GM18870 (cell line): Measurements from ENCODE around the gene CXXC4.
A peak's percentile ranks its signal among the peaks of the same experiment; 100 is the strongest.

Experiments
- ATAC-seq: cut with Tn5 transposase; IDR thresholded peaks from one replicate; pipeline ENCODE4 v1.9.1; 2021; ENCODE audit warnings: moderate library complexity; ENCODE audit not compliant: unreplicated experiment

CXXC4 gene

GRCh38 chr4:104490096-104490769 is 4.5 kb downstream of the CXXC4 start:
- ATAC-seq = peak; percentile 38

- peak; percentile 34 for ATAC-seq
Measured at GRCh38 chr4:104489731-104490095, 5.0 kb downstream of the CXXC4 start.

- no peak for ATAC-seq
Measured at GRCh38 chr4:104488151-104488550, 6.5 kb downstream of the CXXC4 start.

- no peak for ATAC-seq
Measured at GRCh38 chr4:104486716-104487504, 7.8 kb downstream of the CXXC4 start.

GRCh38 chr4:104475652-104476051 is 19.0 kb downstream of the CXXC4 start:
- no peak for ATAC-seq

- ATAC-seq = peak; percentile 45
Measured at GRCh38 chr4:104472766-104473165, 21.9 kb downstream of the CXXC4 start.

- ATAC-seq = no peak
Measured at GRCh38 chr4:104470770-104471169, 23.9 kb downstream of the CXXC4 start.

- ATAC-seq = no peak
Measured at GRCh38 chr4:104469794-104470193, 24.9 kb downstream of the CXXC4 start.

GRCh38 chr4:104465619-104466018 is 29.1 kb downstream of the CXXC4 start:
- no peak for ATAC-seq

GRCh38 chr4:104465201-104465600 is 29.5 kb downstream of the CXXC4 start:
- ATAC-seq = no peak

- no peak for ATAC-seq
Measured at GRCh38 chr4:104462641-104463040, 32.1 kb downstream of the CXXC4 start.

- peak; percentile 69 for ATAC-seq
Measured at GRCh38 chr4:104457308-104457981, 37.2 kb downstream of the CXXC4 start.

- peak; percentile 80 for ATAC-seq
Measured at GRCh38 chr4:104451573-104451972, 43.1 kb downstream of the CXXC4 start.

- ATAC-seq = no peak
Measured at GRCh38 chr4:104449537-104449936, 45.2 kb downstream of the CXXC4 start.

GRCh38 chr4:104447294-104447693 is 47.4 kb downstream of the CXXC4 start:
- ATAC-seq = no peak

- no peak for ATAC-seq
Measured at GRCh38 chr4:104446431-104447278, 48.0 kb downstream of the CXXC4 start.

GRCh38 chr4:104444685-104445084 is 50.0 kb downstream of the CXXC4 start:
- ATAC-seq = no peak

- ATAC-seq = no peak
Measured at GRCh38 chr4:104436542-104436941, 58.2 kb downstream of the CXXC4 start.

- ATAC-seq = no peak
Measured at GRCh38 chr4:104429150-104429741, 65.4 kb downstream of the CXXC4 start.

GRCh38 chr4:104425948-104426347 is 68.7 kb downstream of the CXXC4 start:
- no peak for ATAC-seq

GRCh38 chr4:104424989-104425388 is 69.7 kb downstream of the CXXC4 start:
- no peak for ATAC-seq
